Memory B cell (primary cell): ENCODE data around the gene STIM1.
A peak's percentile ranks its signal among the peaks of the same experiment; 100 is the strongest.

Source experiments
- ATAC-seq: fragments of 150-1000 bp; cut with Tn5 transposase; 2 replicates; pipeline ENCODE4 v1.10.0; 2021; ENCODE audit warnings: low read depth, mild to moderate bottlenecking, moderate library complexity
- DNase-seq, 2 donors: peaks; one replicate each; pipeline ENCODE4 v3.0.0; 2022; ENCODE audit warnings: low spot score in 2 of 2
- H3K27ac Mint-ChIP-seq: one replicate; pipeline ENCODE4 v1.8.0; 2022; ENCODE audit warnings: mild to moderate bottlenecking, moderate library complexity, mixed read lengths
- H3K27me3 Mint-ChIP-seq: one replicate; pipeline ENCODE4 v1.8.0; 2022; ENCODE audit warnings: mixed read lengths
- H3K36me3 Mint-ChIP-seq: one replicate; pipeline ENCODE4 v1.8.0; 2022; ENCODE audit warnings: mild to moderate bottlenecking, mixed read lengths
- H3K4me1 Mint-ChIP-seq: one replicate; pipeline ENCODE4 v1.8.0; 2022; ENCODE audit warnings: mixed read lengths
- H3K4me3 Mint-ChIP-seq: one replicate; pipeline ENCODE4 v1.8.0; 2022; ENCODE audit warnings: mild to moderate bottlenecking, moderate library complexity, mixed read lengths
- H3K9me3 Mint-ChIP-seq: one replicate; pipeline ENCODE4 v1.8.0; 2022; ENCODE audit warnings: mixed read lengths

The STIM1 gene

GRCh38 chr11:3876613-3877012 is 21.1 kb downstream of the STIM1 start:
- Mint-ChIP-seq H3K27ac (peak overlapping the region; percentile 94), H3K4me3 (no peak overlapping the region), H3K36me3 (peaks cover 2% of the 10 kb centered on the region), H3K9me3 (no peaks in the 10 kb centered on the region), H3K27me3 (no peaks in the 10 kb centered on the region), H3K4me1 (peaks cover 63% of the 10 kb centered on the region)
- no peak for DNase-seq
- ATAC-seq, result no peak

- Mint-ChIP-seq H3K27me3 (no peaks in the 10 kb centered on the region), H3K4me3 (peak overlapping the region; percentile 11), H3K4me1 (peaks cover 63% of the 10 kb centered on the region), H3K9me3 (no peaks in the 10 kb centered on the region), H3K36me3 (peaks cover 2% of the 10 kb centered on the region), H3K27ac (peak overlapping the region; percentile 94)
- no peak for ATAC-seq
- DNase-seq, result no peak
Observed at GRCh38 chr11:3877364-3878257, 22.1 kb downstream of the STIM1 start.

- peaks cover 67% of the 10 kb centered on the region for H3K4me1 Mint-ChIP-seq
- peak overlapping the region; percentile 11 for H3K4me3 Mint-ChIP-seq
- no peaks in the 10 kb centered on the region for H3K9me3 Mint-ChIP-seq
- H3K27me3 Mint-ChIP-seq, result no peaks in the 10 kb centered on the region
- H3K27ac Mint-ChIP-seq, result peak overlapping the region; percentile 94
- peaks cover 2% of the 10 kb centered on the region for H3K36me3 Mint-ChIP-seq
- DNase-seq (no peak), ATAC-seq (no peak)
Observed at GRCh38 chr11:3878258-3878584, 22.8 kb downstream of the STIM1 start.

GRCh38 chr11:3879216-3879966 is 23.9 kb downstream of the STIM1 start:
- Mint-ChIP-seq H3K36me3 (peaks cover 2% of the 10 kb centered on the region), H3K4me3 (peak overlapping the region; percentile 12), H3K9me3 (no peaks in the 10 kb centered on the region), H3K4me1 (peaks cover 68% of the 10 kb centered on the region), H3K27ac (peak overlapping the region; percentile 94), H3K27me3 (no peaks in the 10 kb centered on the region)
- ATAC-seq (peak; percentile 56), DNase-seq (no peak)

- H3K9me3 Mint-ChIP-seq, result no peaks in the 10 kb centered on the region
- peaks cover 62% of the 10 kb centered on the region for H3K4me1 Mint-ChIP-seq
- peaks cover 2% of the 10 kb centered on the region for H3K36me3 Mint-ChIP-seq
- H3K27me3 Mint-ChIP-seq, result no peaks in the 10 kb centered on the region
- ATAC-seq (no peak), DNase-seq (no peak)
- H3K27ac Mint-ChIP-seq, result peak overlapping the region; percentile 94
- H3K4me3 Mint-ChIP-seq, result peak overlapping the region; percentile 68
Observed at GRCh38 chr11:3879967-3880542, 24.6 kb downstream of the STIM1 start.

GRCh38 chr11:3880724-3881123 is 25.3 kb downstream of the STIM1 start:
- Mint-ChIP-seq H3K4me3 (peak overlapping the region; percentile 68), H3K36me3 (peaks cover 2% of the 10 kb centered on the region), H3K9me3 (no peaks in the 10 kb centered on the region), H3K4me1 (peaks cover 61% of the 10 kb centered on the region), H3K27me3 (no peaks in the 10 kb centered on the region), H3K27ac (peak overlapping the region; percentile 94)
- peak; percentile 77 for ATAC-seq
- DNase-seq, result no peak

GRCh38 chr11:3882655-3883054 is 27.2 kb downstream of the STIM1 start:
- DNase-seq (no peak), ATAC-seq (no peak)
- Mint-ChIP-seq H3K36me3 (peaks cover 2% of the 10 kb centered on the region), H3K9me3 (no peaks in the 10 kb centered on the region), H3K27ac (peak overlapping the region; percentile 54), H3K27me3 (no peaks in the 10 kb centered on the region), H3K4me3 (no peak overlapping the region), H3K4me1 (peaks cover 56% of the 10 kb centered on the region)

GRCh38 chr11:3885855-3886254 is 30.4 kb downstream of the STIM1 start:
- no peaks in the 10 kb centered on the region for H3K9me3 Mint-ChIP-seq
- peak overlapping the region; percentile 32 for H3K4me3 Mint-ChIP-seq
- H3K27me3 Mint-ChIP-seq, result no peaks in the 10 kb centered on the region
- no peak for DNase-seq
- no peak for ATAC-seq
- no peak overlapping the region for H3K27ac Mint-ChIP-seq
- peaks cover 51% of the 10 kb centered on the region for H3K4me1 Mint-ChIP-seq
- peaks cover 1% of the 10 kb centered on the region for H3K36me3 Mint-ChIP-seq

- Mint-ChIP-seq H3K4me3 (no peak overlapping the region), H3K9me3 (no peaks in the 10 kb centered on the region), H3K4me1 (peaks cover 46% of the 10 kb centered on the region), H3K27me3 (no peaks in the 10 kb centered on the region), H3K36me3 (peaks cover 1% of the 10 kb centered on the region), H3K27ac (peak overlapping the region; percentile 22)
- DNase-seq (no peak), ATAC-seq (no peak)
Observed at GRCh38 chr11:3886985-3887384, 31.5 kb downstream of the STIM1 start.

- no peak for DNase-seq
- peaks cover 1% of the 10 kb centered on the region for H3K36me3 Mint-ChIP-seq
Observed at GRCh38 chr11:3888876-3889275, 33.4 kb downstream of the STIM1 start.

GRCh38 chr11:3890014-3890413 is 34.5 kb downstream of the STIM1 start:
- peaks cover 44% of the 10 kb centered on the region for H3K4me1 Mint-ChIP-seq
- H3K9me3 Mint-ChIP-seq, result no peaks in the 10 kb centered on the region
- ATAC-seq (no peak), DNase-seq (no peak)
- H3K27me3 Mint-ChIP-seq, result no peaks in the 10 kb centered on the region
- H3K36me3 Mint-ChIP-seq, result peaks cover 1% of the 10 kb centered on the region
- H3K27ac Mint-ChIP-seq, result no peak overlapping the region
- no peak overlapping the region for H3K4me3 Mint-ChIP-seq

More at GRCh38 chr11:3888876-3889275, 33.4 kb downstream of the STIM1 start:
- H3K27ac Mint-ChIP-seq, result peak overlapping the region; percentile 58
- peak; percentile 38 for ATAC-seq
- H3K27me3 Mint-ChIP-seq, result no peaks in the 10 kb centered on the region
- peak overlapping the region; percentile 15 for H3K4me3 Mint-ChIP-seq
- H3K9me3 Mint-ChIP-seq, result no peaks in the 10 kb centered on the region
- peaks cover 41% of the 10 kb centered on the region for H3K4me1 Mint-ChIP-seq

- peak overlapping the region; percentile 39 for H3K4me3 Mint-ChIP-seq
- peaks cover 49% of the 10 kb centered on the region for H3K4me1 Mint-ChIP-seq
- no peaks in the 10 kb centered on the region for H3K9me3 Mint-ChIP-seq
- no peaks in the 10 kb centered on the region for H3K27me3 Mint-ChIP-seq
- no peak for DNase-seq
- peaks cover 3% of the 10 kb centered on the region for H3K36me3 Mint-ChIP-seq
- no peak overlapping the region for H3K27ac Mint-ChIP-seq
- no peak for ATAC-seq
Observed at GRCh38 chr11:3890806-3891205, 35.3 kb downstream of the STIM1 start.

- DNase-seq (no peak), ATAC-seq (no peak)
- no peaks in the 10 kb centered on the region for H3K9me3 Mint-ChIP-seq
- no peak overlapping the region for H3K27ac Mint-ChIP-seq
- H3K4me3 Mint-ChIP-seq, result no peak overlapping the region
- H3K4me1 Mint-ChIP-seq, result peaks cover 51% of the 10 kb centered on the region
- no peaks in the 10 kb centered on the region for H3K27me3 Mint-ChIP-seq
- peaks cover 3% of the 10 kb centered on the region for H3K36me3 Mint-ChIP-seq
Observed at GRCh38 chr11:3891751-3892150, 36.3 kb downstream of the STIM1 start.

GRCh38 chr11:3892156-3892555 is 36.7 kb downstream of the STIM1 start:
- no peak overlapping the region for H3K27ac Mint-ChIP-seq
- peaks cover 3% of the 10 kb centered on the region for H3K36me3 Mint-ChIP-seq
- H3K27me3 Mint-ChIP-seq, result no peaks in the 10 kb centered on the region
- H3K4me1 Mint-ChIP-seq, result peaks cover 47% of the 10 kb centered on the region
- DNase-seq (no peak), ATAC-seq (no peak)
- no peaks in the 10 kb centered on the region for H3K9me3 Mint-ChIP-seq
- H3K4me3 Mint-ChIP-seq, result no peak overlapping the region
